Measurements from ENCODE around the gene MAPK8IP3. TPM values are rescaled to one million over a fixed set of nuclear protein-coding genes. Genes with fewer than 3 reads are reported as not detected.

MAPK8IP3 gene
- total RNA-seq (10 to 100 TPM; 25.5 to 51.8 (median 40.1) TPM), polyA plus RNA-seq (100 to 1,000 TPM in 1 of 2 donors, 10 to 100 TPM in 1; 94.9 to 244 TPM)

GRCh38 chr16:1705688-1706385 lies at the start of gene MAPK8IP3:
Gene MAPK8IP3, plus strand, starts transcription at chr16:1706195. Its CDS starts 145 bp downstream, at chr16:1706340.
- TF ChIP-seq CTCF (IDR thresholded peaks at IDR 0.05), result peak; percentile 99
- intact Hi-C loops (cut with DNase I), result no loop called here
- Histone ChIP-seq H3K9me3 (no peaks in the 10 kb centered on the region), H3K4me3 (peak within 1 kb of the TSS; percentile 63 to 95 (median 86)), H3K4me1 (peaks cover 0 to 12% (median 7%) of the 10 kb centered on the region in 3 donors), H3K27me3 (no peaks in the 10 kb centered on the region), H3K27ac (peak within 1 kb of the TSS; percentile 84 to 95 (median 90)), H3K36me3 (peaks cover 0 to 9% (median 0%) of the 10 kb centered on the region in 3 donors)
- WGBS, 2 donors, result 1% methylated on average over 67 to 79 of the region's 79 CpGs
- DNase-seq, result peak; percentile 86 to 99 (median 95)
- FAIRE-seq, result no peak
- peak; percentile 91 to 94 (median 92) for ATAC-seq

GRCh38 chr16:1656808-1657617 lies 49.0 kb upstream of the MAPK8IP3 start:
- WGBS, 2 donors, result 86 to 87% methylated on average over 24 of the region's 24 CpGs
- no peak overlapping the region for H3K4me3 ChIP-seq
- no peak overlapping the region for H3K27ac ChIP-seq
- no peaks in the 10 kb centered on the region for H3K9me3 ChIP-seq
- peaks cover 2 to 37% (median 16%) of the 10 kb centered on the region in 3 donors for H3K36me3 ChIP-seq
- ATAC-seq (no peak), DNase-seq (no peak), FAIRE-seq (no peak)
- intact Hi-C loops (cut with DNase I), result no loop called here
- H3K27me3 ChIP-seq, result no peaks in the 10 kb centered on the region
- H3K4me1 ChIP-seq, result no peaks in the 10 kb centered on the region
- TF ChIP-seq CTCF (IDR thresholded peaks at IDR 0.05), result no peak

GRCh38 chr16:1657841-1658240 lies 48.2 kb upstream of the MAPK8IP3 start:
- intact Hi-C loops (cut with DNase I), result no loop called here
- no peak for ATAC-seq
- Histone ChIP-seq H3K36me3 (peaks cover 2 to 43% (median 19%) of the 10 kb centered on the region in 3 donors), H3K4me1 (no peaks in the 10 kb centered on the region), H3K9me3 (no peaks in the 10 kb centered on the region), H3K27ac (no peak overlapping the region), H3K4me3 (no peak overlapping the region), H3K27me3 (no peaks in the 10 kb centered on the region)
- DNase-seq, result no peak
- 96% methylated on average over 13 of the region's 13 CpGs for WGBS, 2 donors
- no peak for FAIRE-seq
- TF ChIP-seq CTCF (IDR thresholded peaks at IDR 0.05), result no peak

- no peak for FAIRE-seq
- WGBS, 2 donors, result 90 to 94% methylated on average over 5 of the region's 5 CpGs
- TF ChIP-seq CTCF (IDR thresholded peaks at IDR 0.05), result no peak
- ATAC-seq, result no peak
- intact Hi-C loops (cut with DNase I), result no loop called here
- Histone ChIP-seq H3K36me3 (peaks cover 0 to 55% (median 16%) of the 10 kb centered on the region in 3 donors), H3K9me3 (no peaks in the 10 kb centered on the region), H3K27me3 (no peaks in the 10 kb centered on the region), H3K27ac (no peak overlapping the region), H3K4me1 (no peaks in the 10 kb centered on the region), H3K4me3 (no peak overlapping the region)
- DNase-seq, result no peak
These were observed 47.0 kb upstream of the MAPK8IP3 start for GRCh38 chr16:1659031-1659430.
